NCI-H187 treated with DMSO at 0.1 percent for 48 hours (cell line): ENCODE measurements around the gene CYB5D1.

Experiments
- DNase-seq: peaks from one replicate; lab custom pipeline; 2025; lab: John Stamatoyannopoulos, UW

CYB5D1 gene

DNA sequence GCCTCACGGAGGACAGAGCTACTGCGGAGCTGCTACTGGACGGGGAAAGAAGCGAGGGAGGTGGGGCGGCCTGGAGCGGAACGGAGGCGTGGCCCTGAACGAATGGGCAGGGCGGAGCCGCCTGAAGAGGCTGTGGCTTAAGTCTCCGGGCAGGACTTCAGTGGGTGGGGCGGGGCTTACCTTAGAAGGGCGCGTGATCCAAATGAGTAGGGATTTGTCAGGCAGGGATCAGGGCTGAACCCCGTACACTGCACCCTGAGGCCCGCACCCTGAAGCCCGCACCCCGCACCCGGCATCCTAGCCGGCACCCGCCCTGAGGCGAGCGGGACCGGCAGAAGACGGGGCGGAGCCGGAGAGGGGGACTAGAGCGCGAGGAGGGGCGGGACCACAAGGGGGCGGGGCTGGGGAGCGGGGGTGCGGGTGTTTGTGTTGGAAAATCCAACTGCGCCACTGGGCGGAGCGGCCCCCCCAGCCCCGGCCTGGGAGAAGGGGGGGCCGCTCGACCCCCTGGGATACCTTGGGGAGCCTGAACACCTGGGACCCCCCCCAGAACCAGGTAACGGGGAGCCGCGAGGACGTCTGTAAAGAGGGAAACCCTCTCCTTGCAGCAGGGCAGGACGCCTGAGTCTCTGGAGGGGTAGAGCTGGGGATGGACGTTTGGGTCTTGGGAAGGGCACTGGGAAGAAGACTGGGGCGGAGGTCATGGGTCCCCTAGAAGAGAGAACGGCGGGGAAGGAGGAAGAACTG lies 23.8 kb upstream of the CYB5D1 start, which contains the start of gene KDM6B:
KDM6B (plus strand) TSS at position 423 of the 747 bp plus-strand sequence. CDS start 11,338 bp downstream, outside the sequence.
- no peak for DNase-seq

DNA sequence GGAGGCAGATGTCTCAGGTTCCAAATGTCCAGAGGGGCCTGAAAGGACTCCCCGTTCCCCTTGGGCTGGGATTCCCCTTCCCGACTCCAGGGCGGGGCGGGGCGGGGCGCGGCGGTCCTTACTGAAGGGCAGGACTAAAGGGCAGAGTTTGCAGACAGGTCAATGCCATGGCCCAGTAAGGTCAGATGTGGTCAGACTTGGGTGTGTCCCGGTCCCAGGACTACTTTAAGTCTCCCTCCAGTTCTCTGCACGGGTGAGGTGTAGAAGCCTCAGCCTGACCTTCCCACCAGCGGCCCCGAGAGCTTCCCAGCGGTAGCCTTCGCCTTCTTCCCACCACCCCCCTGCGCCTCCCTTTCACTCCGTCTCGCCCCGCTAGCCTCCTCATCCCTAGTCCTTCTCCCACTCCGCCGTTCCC lies 23.3 kb upstream of the CYB5D1 start:
- DNase-seq = no peak

DNA sequence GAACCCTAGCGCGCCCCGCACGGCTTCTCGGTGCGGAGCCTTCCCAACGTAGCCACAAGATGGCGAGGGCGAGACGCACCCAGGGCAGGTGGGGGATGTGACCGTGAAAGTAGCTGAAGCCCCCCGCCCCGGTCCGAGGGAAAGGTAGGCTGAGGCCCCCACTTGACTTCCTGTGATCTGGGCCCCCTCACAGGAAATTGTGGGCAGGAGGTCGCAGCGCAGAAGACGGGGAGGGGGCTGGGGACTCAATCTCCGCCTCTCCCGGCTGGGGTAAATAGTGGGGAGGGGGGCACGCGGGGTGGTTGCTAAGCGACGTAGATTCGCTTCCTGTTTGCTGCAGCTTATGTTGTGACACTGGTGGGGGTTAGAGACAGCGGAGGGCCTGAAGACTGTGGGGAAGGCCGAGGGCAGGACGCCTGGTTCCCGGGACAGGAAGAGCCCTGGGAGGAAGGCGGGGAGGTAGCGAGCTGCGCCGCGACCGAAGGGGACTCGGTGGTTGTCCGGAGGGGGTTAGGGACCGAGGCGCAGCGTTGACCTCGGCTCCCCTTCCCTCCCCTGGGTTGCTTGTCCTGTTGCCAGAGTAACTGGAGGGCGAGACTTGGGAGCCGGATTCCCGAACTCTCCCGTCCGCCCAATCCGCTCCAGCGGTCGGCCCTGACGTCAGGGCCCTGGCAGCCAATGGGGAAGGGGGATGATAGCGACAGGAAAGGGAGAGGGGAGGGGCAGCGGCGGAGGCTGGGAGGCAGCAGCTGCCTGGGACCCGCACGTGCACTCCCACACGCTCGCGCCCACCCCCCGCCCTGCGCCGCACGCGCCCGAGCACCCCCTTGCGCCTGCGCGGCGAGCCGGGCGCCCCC lies 22.6 kb upstream of the CYB5D1 start:
- peak; percentile 72 for DNase-seq

DNA sequence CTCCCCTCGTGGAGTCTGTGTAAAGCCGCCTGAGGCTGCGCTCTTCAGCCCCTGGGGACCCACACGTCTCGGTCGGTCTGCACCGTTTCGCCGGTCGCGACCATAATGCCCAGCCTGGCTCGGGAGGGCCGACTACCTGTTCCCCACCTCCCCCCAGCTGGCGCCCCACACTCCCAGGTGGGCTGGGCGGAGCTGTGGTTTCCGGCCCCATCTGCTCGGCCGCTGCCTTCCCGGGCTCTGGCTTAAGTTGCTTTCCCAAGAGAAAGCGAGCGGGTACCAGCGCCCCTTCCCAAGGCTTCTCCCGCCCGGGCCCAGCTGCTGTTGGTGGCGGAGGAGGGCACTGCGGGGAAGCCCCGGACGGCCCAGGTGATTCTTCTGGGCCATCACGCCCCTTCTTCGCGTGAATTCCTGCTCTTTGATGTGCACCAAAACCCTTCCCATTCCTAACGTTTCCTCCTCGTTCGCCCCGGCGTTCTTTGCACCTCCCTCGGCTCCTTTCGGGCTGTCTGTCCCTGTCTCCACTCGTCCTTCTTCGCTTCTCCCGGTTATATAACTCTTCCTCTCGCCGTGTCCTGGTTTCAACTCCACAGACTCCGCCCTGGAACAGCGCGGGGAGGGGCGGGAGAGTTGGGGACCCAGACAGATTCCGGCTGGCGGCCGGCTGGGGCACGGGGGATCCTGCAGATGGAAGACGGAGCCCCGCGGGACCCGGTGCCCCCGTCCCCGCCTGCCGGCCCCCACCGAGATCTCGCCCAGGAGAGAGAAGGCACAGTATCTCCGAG lies 21.8 kb upstream of the CYB5D1 start:
- no peak for DNase-seq

DNA sequence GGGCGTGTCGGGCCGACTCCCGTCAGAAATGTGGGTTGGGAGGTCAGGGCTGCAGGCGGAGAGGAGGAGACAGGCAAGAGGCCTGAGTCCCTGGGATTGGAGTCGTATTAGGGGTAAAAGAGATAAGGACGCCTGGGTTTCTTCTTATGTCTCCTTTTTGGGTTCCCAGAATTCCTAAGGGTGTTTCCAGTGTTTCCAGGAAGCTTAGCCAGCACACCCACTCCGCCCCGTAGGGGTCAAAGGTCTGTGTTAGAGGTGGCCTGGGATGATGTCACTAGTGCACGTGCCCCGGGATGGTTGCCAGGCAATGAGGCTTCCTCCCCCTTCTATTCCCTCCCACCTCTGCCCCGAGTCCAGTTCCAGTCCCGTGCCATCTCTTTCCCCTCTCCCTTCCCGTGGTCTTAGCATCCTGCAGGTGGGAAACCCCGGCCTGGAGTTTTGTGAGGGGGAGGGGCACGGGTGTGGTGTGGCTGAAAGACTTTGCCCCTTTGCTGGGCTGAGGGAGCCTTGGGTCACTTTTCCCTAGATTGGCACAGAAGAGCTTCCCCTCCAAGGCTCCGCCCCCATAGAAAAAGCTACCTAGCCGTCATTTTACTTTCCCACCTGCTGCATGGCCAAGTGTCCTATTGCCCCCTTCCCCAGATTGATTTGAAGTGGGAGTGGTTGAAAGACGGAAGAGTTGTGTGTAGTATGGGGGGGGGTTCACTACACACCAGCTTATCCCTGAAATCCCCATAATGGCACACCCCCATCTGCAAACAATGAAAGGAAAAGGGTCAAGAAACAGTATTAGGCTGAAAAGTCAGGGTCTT lies 21.0 kb upstream of the CYB5D1 start:
- peak; percentile 75 for DNase-seq

DNA sequence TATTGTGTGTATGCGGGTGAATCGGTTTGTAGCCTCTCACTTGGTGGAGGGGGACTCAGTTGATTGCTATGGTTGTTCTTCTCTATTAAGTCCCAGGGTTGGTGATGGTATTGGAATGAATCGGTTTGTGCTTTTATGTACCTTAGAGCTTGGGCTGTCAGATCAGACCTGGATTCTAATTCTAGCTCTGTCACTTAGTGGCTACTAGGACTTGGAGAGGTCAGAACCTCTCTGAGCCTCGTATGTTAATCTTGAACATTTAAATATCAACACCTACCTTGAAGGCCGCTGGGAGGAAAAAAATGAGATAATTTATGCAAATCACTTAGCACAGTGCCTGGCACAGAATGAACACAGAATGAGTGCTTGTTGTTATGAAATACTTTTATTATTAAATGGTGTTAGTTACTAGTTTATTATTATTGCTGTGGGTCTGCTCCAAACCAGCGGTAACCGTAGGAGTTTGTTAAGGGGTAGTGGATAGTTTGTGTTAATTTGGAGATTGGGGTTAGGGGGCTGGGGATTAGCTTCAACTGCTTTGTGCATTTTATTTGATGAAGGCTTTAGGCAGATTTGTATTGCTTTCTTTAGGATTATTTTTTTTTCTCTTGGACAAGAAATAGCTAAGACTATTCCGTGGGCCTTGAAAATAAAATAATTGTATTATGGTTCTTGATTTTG lies 20.3 kb upstream of the CYB5D1 start:
- DNase-seq = no peak

DNA sequence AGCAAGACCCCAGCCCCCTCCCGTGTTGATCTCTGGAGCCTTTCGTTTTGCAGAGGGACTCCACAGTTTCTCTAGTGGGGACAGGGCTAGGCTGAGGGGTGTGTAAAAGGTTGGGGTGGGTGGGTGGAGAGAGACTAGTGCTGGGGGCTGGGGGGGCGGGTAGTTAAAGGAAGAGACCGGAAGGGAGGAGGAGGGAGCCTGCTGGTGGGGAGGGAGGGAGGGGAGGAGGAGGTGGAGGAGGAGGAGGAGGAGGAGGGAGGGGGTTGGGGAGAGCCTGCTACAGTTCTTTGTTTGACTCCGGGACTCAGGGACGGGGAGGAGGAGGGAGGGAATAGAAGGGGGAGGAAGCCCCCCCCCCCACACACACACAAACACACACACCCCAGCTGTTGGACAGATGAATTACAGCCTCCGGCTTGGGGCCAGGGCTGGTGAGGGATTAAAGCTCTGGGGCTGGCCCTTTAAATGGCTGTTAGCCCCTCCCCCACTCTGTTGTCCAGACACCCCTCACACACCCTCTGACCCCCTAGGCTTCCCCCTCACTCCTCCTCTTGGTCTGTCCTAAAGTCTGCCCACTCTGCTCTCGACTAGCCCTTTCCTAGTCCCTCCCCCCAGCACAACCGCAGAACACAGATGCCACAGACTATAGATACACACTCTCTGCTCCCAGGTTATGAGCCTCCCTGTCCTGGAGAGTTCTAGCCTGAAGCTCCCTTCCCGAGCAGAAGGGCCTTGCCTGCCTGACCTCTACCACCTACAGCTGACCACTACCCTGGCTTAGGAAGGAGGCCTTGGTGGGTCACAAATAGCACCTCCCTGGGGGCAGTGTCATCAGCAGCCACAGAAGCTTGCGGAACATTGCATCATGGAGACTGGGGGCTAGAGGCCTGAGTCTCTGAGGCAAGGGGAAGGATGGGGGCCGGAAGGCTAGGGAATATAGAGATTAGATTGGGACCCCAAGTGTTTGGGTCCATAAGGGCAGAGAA lies 19.4 kb upstream of the CYB5D1 start:
- no peak for DNase-seq

DNA sequence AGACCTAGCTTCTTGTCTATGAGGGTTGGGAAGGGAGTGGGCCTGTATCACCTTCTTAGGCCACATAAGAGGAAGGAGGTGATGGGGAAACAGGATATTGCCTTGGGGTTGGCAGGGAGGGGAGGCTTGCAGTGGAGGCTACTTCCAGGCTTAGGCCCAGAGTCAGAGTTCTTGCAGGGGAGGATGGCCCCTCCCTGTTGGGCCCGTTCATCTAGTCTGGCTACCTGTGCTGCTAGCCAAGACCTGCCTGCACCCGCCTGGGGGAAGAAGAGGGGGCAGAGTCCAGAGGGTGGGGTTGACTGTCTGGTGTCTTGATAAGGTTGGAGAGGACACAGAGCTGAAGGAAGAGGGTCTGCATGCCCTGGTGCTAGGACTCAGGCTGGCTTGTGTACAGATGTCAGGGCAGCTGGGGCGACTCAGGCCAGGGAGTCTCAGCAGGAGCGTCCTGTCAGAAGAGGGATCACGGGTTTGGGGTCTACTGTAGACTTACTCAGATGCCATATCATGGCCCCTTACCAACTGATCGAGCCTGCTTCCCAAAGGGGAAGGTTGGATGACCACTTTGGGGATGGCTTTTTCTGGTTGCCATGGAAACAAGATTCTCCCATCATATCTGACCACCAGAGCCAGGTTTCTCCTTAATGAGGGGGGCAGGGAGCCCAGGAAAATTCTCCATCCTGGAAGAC lies 18.5 kb upstream of the CYB5D1 start:
- DNase-seq = no peak

DNA sequence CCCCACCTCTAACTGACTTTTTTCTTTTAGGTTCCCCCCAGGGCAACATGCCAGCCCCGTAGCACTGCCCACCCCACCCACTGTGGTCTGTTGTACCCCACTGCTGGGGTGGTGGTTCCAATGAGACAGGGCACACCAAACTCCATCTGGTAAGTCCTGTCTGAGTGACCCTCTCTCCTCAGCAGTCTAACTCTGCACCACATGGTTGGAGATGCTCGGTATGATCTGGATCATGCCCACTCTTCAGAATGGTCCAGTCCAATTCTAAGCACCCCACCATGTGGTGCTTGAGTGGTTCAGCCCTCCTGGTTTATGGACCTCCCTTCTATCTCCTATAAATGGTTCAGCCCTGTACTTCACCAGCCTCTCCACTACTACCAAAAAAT lies 17.9 kb upstream of the CYB5D1 start:
- DNase-seq = no peak

DNA sequence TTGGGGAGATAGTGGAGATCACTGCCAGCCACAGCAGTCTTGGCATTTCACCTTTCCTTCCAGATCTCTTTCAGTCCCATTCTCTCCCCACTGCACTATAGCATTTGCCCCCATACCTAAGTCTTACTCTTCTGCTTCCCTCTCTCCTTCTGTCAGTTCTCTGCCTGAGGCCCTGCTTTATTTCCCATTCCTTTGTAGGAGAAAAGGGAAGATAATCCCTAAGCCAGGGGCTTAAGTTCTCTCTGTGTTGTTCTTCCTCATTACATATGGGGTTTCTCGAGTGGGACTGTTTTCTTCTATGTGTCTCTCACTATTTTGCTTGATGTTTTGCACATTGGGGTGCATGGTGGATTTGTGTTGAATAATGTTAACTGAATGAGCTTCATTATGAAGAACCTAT lies 17.4 kb upstream of the CYB5D1 start:
- DNase-seq = no peak

DNA sequence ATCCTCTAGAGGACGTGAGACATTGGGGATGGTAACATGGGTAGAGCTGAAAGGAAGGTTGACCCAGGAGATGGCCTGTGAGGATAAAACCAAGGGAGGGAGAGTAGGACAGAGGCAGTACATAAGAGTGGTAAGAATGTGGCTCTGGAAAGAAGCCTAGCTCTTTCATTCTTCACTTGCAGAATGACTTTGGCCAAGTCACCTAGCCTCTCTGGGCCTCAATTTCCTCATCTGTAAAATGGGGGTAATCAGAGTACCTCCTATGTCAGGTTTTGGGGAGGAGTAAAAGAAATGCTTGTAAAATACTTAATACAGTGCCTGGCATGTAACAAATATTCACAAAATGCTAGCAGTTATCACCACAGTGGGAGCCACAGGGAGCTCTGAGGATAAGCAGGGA lies 16.9 kb upstream of the CYB5D1 start:
- no peak for DNase-seq

DNA sequence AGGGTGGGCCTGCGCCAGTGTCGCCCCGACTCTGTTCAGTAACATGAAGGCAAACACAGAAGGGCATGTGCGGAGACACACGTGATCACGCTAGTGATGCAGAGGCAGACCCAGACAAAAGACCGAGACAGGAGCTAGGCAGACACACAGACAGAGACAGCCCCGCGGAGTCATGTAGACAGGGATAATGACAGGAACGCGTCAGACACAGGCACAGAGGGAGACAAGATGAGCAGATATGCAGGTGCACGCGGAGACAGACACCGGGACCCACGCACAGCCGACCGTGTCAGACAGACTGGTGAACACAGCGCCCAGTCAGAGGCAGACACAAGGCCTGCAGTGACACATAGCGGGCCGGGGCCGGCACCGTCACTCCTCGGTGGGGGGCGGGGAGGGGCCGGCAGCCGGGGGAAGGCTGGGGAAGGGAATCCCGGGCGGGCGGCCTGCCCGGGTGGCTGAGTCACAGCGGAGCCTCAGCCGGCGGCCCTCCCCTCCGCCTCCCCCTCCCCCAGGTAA lies 16.3 kb upstream of the CYB5D1 start:
- DNase-seq = no peak

DNA sequence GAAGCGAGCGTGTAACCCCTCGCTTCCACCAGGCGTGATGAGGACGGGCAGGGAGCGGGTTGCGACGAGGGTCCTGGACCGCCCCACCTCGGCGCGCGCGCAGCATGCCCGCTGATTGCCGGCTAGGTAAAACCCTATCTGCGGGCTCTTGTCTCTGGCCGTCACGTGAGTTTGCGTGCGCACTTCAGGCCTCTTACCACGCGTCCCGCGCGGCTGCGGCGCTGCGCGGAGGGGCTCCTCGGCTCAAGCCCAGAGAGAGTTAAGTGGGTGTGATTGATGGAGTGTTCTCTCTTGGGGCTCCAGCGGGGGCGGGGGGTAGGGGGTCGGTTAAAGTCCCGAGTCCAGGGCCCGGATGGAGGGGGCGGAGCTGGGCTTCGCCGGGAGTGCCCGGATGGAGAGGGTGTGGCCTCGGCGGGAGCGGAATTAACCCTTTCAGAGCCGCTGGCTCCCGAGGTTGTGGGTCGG lies 15.9 kb upstream of the CYB5D1 start:
- DNase-seq = peak; percentile 52

DNA sequence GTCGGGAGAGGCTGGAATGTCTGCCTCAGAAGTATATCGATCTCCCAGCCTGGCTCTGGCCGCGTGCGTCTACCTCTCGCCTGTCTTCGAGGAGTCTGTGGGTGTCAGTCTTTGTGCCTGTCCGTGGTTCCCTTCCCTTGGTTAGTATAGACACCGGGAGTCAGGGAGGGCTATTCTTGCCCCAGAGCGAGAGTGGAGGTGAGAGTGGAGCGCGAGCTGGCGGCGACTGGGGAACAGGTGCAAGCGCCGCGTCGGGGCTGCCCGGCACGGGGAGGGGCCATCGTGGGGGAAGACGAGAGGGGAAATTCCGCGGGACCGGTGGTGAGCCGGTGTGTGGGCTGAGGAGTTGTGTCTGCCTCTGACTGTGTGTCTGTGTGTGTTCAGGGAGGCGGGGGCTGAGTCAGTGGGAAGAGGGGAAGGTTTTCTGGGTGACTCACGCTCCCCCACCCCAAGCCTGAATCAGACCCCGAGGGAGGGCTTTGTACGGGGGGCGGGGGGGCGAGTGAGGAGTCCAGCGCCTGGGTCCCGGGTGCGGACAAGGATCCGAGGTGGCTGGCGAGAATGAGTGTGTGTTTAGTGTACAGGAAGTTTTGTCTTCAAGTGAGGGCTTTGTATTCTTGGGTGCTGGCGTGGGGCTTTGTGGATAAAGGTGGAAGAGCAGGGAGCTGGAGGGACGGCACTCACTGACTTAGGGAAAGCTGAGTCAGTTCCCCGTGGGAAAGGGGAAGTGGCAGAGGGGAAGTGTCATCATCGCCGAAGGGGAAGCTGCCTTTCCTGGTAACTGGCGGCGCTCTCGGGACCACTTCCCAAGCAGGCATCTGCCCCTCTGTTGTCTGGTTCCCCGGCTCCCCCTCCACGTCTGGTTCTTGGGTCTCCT lies 15.2 kb upstream of the CYB5D1 start:
- no peak for DNase-seq

DNA sequence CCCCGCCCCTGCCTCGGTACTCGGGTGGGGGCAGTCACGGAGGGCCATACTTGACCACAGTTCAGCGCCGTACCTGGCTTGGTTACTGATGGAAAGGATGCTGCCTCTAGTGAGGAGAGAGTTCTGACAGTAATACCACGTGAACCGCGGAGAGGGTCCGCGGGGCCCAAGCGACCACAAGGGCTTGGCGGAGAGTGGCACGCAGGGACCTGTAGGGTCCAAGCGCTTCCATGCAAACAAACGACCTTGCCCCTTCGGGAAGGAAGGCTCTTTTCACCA lies 14.6 kb upstream of the CYB5D1 start:
- no peak for DNase-seq

DNA sequence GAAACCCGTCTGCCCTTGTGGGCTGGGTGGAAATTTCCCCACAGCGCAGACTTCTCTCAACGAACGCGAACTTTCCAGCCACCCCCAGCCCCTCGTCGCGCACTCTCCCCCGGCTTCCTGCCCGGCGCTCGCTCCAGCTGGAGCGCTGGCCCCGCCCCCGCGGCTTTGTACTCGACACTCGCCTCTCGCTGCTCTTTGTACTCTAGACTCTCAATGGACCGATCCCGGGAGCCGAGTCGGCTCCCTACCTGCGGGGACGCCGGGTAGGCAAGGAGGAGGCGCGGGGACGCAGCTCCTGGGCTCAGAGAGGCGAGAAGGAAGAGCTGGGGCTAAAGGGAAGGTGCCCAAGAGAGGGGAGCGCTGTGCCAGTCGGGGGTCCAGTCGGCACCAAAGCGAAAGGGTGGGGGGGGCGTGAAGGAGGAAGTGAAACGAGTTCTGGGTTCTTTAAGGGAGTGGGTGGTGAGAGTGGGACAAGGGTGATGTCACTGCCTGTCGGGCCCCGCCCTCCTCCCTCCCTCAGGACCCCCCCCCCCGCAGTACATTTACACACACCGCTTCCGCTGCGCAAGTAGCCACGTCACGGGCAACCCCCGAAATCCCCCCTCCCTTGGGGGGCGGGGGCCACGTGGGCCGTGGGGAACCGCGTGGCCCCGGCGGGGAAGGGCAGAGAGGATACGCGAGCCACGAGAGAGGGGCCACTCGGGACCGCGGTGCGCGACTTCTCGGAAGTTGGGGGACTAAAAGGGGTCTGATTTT lies 14.1 kb upstream of the CYB5D1 start:
- DNase-seq = no peak
